Uterus (tissue), 2 donors: ENCODE results near the gene PNRC1.

Experiments
- POLR2A ChIP-seq, 2 donors: fragments of 450-650 bp; IDR thresholded peaks; one replicate each; pipeline ENCODE4 v1.6.1; 2016; ENCODE audit warnings: antibody characterized with exemption in 2 of 2, mild to moderate bottlenecking in 1 of 2, moderate library complexity in 1 of 2
- TF ChIP-seq, protein P1 (sequence below), 4 experiments: fragments of 200-600 bp in 2 of 4; fragments of 450-650 bp in 2 of 4; sonication (generic) in 2 of 4; IDR thresholded peaks; one replicate each; pipeline ENCODE4 v1.5.1; 2016 to 2019; ENCODE audit warnings: antibody characterized with exemption in 4 of 4, mild to moderate bottlenecking in 2 of 4, moderate library complexity in 1 of 4

DNA sequence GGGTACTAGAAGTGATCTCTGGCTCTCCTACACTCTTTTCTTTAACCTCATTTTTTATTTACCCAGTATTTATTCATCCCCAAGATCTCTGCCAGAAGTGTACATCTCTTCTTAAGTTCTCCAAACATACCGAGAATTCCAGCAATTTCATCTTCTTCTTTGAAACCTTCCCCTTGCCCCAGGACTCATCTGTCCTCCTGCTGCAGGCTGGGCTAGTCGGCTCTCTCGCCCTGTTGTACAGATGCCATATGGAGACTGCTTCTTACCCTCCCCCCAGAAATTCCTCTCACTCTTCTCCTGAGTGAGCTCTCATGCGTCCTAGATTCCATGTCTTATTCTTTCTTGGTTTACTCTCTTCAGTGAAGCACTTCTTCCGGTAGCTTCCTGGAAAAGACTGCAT lies 21.9 kb upstream of the PNRC1 start:
- TF ChIP-seq, protein P1, sequence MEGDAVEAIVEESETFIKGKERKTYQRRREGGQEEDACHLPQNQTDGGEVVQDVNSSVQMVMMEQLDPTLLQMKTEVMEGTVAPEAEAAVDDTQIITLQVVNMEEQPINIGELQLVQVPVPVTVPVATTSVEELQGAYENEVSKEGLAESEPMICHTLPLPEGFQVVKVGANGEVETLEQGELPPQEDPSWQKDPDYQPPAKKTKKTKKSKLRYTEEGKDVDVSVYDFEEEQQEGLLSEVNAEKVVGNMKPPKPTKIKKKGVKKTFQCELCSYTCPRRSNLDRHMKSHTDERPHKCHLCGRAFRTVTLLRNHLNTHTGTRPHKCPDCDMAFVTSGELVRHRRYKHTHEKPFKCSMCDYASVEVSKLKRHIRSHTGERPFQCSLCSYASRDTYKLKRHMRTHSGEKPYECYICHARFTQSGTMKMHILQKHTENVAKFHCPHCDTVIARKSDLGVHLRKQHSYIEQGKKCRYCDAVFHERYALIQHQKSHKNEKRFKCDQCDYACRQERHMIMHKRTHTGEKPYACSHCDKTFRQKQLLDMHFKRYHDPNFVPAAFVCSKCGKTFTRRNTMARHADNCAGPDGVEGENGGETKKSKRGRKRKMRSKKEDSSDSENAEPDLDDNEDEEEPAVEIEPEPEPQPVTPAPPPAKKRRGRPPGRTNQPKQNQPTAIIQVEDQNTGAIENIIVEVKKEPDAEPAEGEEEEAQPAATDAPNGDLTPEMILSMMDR (IDR thresholded peaks at IDR 0.05), result no peak
- no peak for TF ChIP-seq POLR2A (IDR thresholded peaks at IDR 0.05)
